M059J (cell line): ENCODE measurements around the gene MAPK14. TPM values are rescaled to one million over a fixed set of nuclear protein-coding genes. Genes with fewer than 3 reads are reported as not detected.

Source experiments
- DNase-seq: peaks from one replicate; pipeline ENCODE4 v3.0.0-alpha.2; 2012; ENCODE audit warnings: low read depth
- total RNA-seq: library from RNA; depleted of rRNA; stranded (reverse); fragments of >200 nt; shearing (Covaris generic); gene quantifications from 2 replicates; pipeline ENCODE4 v1.2.3, GENCODE V29; 2014

Gene MAPK14
- total RNA-seq, 1 experiment from 2014 or later, result 86.7 TPM

DNA sequence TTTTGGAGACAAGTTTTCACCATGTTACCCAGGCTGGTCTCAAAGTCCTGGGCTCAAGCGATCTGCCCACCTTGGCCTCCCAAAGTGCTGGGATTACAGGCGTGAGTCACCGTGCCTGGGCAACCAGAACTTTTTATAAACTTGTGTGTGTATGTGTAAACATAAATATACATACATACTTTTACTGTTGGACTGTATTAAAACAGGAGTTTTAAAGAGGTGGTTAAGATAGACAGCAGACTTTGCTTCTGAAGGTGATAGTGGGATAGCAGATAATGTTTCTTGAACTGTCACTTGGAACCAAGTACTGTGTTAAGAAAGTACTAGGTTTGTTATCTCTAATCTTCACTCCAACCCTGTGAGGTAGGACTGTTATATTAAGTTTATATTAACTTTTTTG is 74.1 kb downstream of the MAPK14 start:
- no peak for DNase-seq

DNA sequence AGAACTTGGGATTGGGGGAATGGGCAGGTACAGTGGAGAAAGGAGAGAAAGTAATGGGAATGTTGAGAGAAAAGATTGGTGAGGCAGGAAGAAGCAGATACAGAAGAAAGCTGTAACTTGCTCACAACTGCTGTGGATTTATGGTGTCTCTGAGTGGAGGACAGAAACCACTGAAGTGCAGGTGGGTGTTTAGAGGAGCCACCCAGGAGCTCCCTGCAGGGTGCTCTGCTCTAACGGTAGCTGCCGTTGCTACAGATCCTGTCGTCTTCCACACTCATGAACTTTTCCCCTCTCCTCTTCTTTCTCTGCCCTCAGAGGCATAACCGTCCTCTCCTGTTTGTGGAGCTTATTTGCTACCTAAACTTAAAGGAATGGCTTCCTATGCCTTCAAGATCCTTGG is 75.2 kb downstream of the MAPK14 start:
- DNase-seq, result no peak

DNA sequence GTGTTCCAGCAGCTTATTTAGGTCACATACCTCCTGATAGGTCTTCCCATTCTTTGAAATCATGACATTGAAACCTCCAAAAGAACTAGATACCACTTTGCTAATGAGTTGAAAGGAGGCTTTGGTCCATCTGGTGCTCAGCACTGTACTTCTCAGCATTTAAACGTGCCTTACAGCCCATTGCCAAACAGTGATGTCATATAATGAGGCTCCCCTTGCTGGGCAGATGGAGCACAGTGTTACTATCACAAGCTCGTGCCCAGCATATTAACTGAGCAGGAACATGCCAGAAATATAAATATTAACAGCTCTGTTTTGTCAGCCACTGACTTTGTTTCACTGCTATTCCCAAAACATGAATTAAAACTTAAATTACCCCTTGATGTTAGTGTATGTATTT is 77.2 kb downstream of the MAPK14 start:
- no peak for DNase-seq

DNA sequence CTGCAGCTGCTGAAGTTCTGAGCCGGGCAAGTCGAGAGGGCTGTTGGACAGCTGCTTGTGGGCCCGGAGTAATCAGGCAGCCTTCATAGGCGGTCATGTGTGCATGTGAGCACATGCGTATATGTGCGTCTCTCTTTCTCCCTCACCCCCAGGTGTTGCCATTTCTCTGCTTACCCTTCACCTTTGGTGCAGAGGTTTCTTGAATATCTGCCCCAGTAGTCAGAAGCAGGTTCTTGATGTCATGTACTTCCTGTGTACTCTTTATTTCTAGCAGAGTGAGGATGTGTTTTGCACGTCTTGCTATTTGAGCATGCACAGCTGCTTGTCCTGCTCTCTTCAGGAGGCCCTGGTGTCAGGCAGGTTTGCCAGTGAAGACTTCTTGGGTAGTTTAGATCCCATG is 81.5 kb downstream of the MAPK14 start:
- no peak for DNase-seq

DNA sequence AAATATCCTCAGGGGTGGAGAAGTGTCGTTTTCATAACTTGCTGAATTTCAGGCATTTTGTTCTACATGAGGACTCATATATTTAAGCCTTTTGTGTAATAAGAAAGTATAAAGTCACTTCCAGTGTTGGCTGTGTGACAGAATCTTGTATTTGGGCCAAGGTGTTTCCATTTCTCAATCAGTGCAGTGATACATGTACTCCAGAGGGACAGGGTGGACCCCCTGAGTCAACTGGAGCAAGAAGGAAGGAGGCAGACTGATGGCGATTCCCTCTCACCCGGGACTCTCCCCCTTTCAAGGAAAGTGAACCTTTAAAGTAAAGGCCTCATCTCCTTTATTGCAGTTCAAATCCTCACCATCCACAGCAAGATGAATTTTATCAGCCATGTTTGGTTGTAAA is 82.4 kb downstream of the MAPK14 start:
- DNase-seq, result no peak

DNA sequence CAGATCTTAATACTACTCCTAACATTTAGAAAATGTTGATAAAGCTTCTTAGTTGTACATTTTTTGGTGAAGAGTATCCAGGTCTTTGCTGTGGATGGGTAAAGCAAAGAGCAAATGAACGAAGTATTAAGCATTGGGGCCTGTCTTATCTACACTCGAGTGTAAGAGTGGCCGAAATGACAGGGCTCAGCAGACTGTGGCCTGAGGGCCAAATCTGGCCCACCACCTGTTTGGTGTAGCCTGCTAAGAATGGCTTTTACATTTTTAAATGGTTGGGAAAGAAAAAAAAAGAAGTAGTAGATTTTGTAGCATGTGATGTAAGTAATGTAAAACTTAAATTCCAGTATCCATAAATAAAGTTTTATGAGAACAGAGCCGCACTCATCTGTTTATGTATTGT is 83.3 kb downstream of the MAPK14 start:
- DNase-seq, result no peak

DNA sequence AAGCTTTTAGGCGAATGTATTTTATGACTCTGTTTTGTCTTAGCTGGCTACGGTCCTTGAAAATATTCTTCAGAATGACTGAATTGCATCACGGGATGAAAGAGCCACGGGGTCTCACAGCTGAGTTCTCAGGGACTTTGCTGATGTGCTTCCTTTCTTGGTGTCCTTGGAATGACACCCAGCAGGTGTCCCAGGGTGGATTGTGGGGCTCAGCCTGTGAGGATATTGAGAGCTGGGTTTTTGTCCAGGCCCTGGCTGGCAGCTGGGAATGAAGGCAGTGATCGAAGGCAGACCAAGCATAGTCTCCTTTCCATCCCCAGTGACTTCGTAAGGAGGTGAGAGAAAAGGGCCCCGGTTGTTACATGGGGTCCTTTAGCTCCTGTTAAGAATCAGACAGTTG is 83.9 kb downstream of the MAPK14 start:
- DNase-seq, result no peak

DNA sequence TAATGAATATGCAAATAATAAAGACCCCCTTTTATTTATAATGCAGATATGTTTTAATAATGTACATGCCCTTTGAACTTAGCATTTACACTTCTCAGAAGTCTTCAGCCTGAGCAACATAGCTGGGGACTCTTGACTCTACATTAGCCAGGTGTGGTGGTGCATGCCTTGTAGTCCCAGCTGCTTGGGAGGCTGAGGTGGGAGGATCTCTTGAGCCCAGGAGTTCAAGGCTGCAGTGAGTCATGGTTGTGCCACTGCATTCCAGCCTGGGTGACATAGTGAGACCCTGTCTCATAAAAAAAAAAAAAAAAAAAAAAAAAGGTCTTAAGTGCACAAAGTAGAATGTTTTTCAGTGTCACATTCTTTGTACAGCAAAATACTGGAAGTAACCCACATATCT is 85.4 kb downstream of the MAPK14 start:
- peak; percentile 34 for DNase-seq

DNA sequence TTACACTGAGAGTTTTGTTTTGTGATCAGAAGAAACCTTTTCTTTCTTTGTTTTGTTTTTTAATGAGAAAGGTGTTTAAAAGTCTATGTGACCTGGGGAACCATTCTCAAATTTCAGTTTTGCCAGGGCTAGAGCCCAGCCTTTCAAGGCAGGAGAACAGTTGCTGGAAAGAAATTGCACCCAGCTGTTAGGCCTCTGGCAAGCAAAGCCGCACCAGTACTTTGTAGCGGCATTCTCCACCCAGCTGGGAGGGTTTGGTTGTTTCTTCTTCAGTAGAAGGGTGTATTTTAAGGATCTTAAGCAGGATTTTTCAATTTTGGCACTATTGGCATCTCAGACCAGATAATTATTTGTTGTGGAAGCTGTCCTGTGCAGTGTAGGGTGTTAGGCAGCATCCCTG is 86.1 kb downstream of the MAPK14 start:
- no peak for DNase-seq

DNA sequence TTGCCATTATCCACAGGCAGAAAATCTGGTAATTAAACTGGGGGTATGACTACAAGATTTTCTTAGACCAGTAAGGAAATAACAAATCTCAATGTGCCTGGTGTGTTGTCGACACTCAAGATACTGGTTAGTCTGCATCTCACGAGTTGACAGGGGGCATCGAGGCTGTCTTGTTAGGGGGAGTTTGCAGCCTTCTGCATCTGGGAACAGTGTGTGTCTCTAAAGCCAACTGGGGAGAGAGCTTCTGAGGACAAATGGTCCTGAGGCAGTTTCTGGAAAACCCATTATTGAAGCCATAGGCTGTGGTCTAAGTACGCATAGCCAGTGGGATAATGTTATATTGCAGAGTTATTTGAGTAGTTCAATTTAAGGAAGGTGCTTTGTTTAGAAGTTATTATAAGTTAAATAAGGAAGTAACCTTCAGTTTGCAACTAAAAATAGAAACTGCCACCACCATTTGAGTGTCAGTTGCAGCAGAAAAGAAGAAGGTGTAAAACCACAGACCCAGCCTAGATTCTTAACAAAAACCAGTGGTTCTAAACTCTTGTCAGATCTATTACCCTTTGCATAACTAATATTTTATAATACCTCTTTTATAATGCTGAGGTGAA is 87.3 kb downstream of the MAPK14 start:
- DNase-seq, result no peak

DNA sequence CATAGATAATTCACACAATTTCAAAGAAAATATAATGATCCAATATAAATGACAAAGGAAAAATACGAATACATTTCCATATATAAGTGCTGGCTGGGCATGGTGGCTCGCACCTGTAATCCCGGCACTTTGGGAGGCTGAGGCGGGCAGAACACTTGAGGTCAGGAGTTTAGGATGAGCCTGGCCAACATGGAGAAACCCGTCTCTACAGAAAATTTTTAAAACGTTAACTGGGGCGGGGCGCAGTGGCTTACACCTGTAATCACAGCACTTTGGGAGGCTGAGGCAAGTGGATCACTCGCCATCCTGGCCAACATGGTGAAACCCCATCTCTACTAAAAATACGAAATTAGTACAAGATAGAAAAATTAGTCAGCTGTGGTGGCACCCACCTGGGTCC is 87.8 kb downstream of the MAPK14 start:
- no peak for DNase-seq

DNA sequence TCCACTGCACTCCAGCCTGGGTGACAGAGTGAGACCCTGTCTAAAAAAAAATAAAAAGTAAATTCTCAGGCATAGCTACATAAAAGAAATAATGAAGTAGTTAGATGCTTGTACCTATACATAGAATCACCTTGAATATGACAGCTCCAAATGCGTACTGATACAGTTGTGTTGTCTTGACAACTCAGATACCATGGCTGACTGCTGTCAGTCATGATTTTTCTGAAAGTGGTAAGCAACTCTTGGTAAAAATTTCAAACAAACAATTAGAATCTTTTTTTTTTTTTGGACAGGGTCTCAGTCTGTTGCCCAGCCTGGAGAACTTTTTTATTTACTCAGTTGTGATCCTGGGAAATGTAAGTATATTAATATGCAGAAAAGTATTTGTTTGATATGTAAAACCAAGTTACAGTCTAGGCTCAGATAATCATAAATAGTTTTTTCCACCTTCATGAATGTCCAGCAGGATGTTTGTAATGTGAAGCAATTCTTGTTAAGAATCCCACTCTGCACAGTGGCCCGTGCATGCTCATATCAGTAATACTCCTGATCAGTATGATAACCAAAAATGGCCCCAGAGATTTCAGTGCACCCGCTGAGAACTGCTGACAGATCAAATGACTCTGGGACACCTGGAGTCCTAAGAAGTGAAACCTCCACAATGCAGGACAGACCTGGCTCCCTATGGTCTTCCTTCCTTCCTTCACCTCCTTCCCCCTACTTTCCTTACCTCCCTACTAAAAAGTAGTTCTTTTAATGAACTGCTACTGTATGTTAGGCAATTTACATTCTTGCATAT is 88.7 kb downstream of the MAPK14 start:
- no peak for DNase-seq

DNA sequence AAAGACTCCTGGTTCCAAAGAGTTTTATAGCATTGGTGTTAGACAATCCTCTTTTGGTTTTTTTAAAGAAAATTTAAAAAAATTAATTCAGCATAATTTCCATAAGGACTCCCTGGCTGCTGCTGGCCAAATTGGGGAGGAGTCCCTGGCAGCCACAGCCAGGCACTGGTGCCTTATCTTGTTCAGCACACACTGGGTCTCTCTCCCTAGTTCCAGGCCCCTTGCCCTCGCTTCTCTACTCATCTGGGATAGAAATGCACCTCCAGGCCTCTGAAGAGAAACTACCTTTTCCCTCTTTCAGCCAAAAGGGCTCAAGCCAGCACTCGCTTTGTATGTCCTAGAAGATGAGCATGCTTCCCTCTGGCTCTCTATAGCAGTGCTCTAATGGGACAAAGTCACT is 89.3 kb downstream of the MAPK14 start:
- no peak for DNase-seq

DNA sequence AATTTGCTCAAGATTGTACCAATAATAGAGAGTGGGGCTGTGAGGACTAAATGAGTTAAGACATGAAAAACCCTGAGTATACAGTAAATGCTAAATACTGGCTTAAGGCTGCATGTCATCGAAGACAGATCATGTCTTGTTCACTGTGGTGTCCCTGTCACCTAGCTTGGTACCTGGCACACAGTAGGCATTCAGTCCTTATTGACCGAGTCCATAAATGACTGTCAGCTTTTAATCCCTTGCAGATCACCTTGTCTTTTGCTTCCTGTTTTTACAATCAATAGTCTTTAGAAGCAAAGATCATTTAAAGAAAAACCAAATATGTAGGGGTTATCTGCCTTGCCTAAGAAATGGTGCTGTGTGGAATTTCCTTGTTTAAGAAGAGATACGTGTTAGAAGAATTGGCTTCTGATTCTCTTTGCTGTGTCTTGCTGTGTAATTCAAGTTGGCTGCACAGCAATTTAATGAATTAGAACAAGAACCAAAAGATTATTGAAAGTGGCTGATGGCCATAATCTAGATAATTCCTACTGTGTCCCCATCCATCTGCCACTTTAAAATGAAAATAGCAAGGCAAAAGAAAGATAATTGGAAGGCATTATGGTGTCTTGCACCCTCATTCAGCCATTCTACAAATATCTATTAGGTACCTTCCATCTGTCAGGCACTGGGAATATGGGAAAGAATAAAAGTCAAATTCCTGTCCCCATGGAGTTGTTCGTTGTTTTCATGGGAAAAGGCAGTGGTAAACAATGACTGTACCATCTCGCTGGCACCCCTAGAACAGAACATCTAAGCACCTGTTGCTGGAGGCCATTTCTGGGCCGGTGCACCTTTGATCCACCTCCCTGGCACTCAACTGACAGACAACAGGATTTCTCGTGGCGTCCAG is 90.3 kb downstream of the MAPK14 start:
- DNase-seq, result no peak

DNA sequence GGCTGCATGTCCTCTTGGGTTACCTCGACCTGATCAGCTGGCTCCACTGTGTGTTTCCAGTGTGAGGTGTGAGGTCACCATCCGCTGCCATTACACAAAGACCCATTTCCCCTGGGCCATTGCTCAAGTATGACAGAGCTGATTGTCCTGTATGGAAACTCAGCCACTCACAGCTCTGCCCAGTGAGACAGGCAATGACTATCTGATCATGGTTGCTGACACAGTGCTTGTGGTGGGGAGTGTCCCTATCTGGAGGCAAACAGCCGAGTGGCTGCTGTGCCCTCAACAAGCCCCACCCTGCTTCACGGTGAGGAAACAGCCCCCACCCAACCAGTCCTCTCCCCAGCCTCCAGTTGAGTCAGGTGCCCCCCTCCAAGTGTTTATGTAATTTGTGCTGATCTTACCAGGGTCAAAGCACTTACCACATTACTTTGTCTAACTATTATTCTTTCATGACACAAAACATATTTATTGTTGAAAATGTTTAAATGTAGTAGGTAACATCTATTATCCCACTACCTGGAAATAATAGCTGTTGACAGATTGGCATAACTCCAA is 91.0 kb downstream of the MAPK14 start:
- peak; percentile 49 for DNase-seq

DNA sequence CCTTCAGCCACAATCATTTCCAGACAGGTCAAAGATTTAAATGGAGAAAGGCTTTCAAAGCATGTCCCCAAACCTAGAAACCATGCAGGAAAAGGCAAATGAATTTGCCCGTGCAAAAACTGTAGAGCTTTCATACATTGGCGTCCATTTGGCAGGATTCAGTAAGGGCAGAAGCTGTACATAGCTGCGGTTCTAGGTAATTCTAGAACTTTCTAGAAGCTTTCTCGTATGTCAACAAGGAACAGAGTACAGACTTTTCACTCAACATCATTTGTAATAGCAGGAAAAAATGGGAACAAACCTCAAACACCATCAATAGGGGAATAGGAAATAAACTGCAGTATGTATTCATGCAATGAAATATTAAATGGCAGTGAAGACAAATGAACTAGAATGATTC is 91.6 kb downstream of the MAPK14 start:
- no peak for DNase-seq

DNA sequence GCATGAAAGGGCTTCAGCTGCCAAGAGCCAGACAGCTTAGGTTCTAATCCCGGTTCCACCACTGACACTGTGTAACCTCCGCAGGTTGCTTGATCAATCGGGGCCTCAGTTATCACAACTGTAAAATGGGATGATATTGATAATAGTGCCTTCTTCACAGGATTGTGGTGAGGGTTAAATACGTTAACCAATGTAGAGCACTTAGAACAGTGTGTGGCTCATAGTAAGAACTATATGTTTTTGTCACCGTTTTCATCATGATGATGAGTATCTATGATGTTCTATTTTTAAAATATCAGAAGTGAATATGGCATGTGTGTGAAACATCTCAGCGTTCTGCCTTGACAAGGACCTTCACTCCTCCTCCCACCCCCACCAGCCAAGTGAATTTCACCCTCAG is 92.4 kb downstream of the MAPK14 start:
- DNase-seq, result no peak

DNA sequence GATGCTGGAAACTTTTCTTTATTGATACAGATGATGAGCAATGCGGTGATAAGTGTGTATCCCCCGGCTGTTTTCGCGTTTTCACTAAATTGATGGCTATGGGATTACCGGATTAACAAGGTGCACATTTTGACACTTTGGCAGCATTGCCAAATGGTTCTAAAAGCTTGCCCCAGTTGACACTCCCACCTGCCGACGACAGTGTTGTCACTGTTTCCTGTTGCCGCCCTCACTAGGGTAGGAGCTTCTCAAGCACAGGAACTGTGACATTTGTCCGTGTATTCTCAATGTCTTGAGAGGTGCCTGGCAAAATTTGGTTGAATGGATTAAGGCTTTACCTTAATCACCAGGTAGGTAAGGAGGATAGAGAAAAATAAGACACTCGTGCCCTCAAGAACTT is 92.9 kb downstream of the MAPK14 start:
- no peak for DNase-seq

DNA sequence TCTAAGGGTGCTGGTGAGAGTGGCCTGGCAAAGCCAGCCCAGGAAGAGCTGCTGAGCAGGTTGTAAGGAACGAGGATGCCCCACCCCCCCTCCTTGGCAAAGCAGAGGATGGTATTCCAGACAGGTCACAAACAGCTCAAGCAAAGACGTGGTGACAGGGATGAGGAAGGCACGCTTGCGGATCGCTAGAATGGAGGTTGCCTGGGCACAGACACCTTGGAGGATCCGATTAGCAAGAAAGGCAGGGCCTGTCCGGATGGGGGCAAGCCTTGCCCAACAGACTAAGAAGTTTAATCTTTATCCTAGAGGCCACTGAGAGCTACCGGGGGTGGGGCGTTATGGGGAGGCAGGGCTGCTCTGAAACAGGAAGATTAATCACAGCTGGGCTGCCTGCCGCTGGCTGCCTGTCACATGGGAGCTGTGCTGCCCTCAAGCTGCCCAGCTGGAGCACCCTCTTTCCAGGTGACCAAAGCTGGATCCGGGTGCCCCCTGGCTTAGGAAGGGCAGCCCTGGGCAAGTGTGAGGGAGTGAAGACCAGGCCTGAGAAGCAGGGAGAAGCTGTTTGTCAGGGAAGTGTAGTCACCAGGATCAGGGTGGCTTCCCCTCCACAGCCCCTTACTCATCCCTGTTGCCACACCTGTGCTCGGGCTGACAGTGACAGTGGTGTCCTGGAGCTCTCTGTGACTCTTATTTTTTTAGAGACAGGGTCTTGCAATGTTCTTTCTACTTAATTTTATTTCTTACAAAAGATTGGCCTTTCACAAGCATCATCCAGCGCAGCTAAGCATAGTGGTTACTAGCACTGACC is 93.6 kb downstream of the MAPK14 start:
- peak; percentile 72 for DNase-seq

DNA sequence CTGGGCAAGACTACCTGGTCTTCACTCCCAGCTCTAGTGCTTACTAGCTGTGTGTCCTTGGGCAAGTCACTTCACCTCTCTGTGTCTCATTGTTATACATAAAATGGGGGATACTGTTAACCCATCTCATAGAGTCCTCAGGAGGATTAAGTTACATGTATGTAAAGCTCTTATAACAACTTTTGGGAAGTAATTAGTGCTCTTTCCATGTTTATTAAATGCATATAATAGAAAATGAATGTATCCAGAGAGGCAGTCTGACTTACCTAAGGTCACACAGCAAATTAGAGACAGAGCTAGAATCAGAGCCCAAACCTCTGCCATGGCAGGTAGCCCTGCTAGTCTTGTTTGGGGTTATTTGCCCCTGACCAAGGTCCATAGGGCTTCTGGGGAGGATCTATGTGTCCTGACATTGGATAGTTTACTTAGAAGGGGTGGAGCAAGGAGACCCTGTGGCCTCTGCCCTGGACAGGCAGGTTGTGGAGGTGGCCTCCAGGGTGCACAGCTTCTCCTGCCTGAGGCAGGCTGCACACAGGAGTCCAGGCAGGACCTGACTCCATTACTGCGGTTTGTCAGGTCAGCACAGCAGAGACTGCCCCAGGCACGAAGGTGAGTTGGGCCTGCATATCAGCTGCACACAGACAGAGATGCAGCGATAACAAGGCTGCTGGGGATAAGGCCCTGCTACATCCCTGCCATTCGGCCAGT is 94.3 kb downstream of the MAPK14 start:
- no peak for DNase-seq
